ENCODE data around the gene ZNF548. TPM values are rescaled to one million over a fixed set of nuclear protein-coding genes. Genes with fewer than 3 reads are reported as not detected.

ZNF548 gene
- 3.2 to 5.6 TPM (median 4.0 TPM) in 5 replicates for total RNA-seq (2022; extraction: Qiagen RNA extraction)

DNA sequence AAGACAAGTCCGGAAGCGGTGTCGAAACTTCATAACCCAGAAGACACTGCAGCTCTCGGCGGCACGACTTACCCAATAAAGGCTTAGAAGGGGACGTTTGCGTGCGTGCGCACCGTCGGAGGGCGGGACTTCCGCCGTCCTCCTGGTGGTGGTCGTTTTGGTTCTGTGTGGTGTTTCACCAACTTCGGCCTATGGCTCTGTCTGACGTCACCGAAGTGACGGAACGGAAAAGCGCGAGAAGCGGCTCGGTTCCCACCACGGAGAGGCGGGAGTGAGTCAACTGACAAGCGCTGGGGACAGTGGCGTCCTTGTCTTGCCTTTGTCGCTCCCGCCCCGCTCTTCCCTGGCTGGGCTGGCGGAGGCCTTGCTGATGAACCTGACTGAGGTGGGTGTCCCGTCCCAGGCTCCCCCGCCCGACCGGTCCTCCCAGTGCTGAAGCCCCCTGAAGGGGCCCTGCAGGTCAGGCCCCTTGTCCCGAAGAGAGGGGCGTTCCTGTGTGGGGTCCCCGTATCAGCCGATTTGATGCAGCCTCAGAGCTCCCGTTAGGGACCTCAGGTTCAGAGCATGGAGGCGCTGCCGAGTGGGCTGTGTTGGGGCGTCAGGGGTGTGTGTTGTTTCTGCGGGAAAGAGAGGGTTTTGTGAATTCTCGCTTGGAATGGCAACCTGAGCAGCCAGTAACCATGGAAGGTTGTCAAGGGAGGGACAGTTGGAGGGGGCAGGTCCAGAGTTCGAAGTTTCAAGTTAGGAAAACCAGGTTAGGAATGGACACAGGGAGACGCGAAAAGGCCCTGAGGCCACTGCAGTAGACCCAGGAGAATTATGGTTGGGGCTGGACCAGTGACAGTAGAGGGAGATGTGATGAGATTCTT, at the start of gene ZNF548:
TSS of gene ZNF548 (plus strand) at position 125 of the 869 bp plus-strand sequence. CDS start at position 371, 246 bp downstream.

DNA sequence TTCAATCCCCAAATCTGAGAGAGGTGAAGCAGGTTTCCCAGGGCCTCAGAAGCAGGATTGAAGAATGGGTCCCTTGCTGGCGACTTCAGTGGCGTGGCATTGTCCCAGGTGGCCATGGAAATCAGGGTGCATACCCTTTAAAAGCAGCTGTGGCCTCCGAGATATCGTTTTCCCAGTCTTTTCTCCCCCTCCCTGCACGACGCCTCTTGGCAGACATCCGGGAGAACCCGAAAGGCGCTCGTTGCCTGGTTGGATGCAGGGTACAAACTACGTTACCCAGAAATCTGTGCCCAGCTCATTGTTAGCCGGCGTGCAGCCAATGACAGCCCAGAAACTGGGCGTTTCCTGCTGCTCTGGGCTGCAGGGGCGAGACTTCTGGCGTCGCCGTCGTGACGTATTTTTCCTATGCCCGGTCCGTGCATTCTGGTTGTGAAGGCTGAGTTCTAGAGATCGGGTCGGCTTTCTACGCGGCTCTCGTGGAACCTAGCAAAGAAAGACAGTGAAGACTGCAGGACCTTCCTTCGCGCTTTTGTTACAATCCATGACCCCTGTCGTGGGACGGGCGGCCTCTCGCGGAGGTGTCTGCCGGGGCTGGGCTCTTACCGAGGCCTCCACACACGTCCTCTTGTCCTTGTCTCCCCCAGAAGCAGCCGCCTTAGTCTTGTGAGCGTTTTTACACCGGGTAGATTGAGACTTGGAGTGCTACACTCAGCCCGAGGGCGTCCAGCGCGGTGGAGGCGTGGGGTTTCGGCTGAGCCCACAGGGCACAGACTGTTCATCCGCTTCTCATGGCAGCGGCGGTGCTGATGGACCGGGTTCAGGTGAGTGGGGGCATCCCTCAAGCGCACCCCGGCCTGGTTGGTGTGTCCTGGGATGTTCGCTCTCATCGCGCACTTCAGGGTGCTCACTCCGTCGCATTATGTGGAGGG, 38.5 kb upstream of the ZNF548 start, which contains the start of gene ZNF304:
TSS of gene ZNF304 (plus strand) at position 395 of the 929 bp plus-strand sequence. CDS start at position 789, 394 bp downstream.

DNA sequence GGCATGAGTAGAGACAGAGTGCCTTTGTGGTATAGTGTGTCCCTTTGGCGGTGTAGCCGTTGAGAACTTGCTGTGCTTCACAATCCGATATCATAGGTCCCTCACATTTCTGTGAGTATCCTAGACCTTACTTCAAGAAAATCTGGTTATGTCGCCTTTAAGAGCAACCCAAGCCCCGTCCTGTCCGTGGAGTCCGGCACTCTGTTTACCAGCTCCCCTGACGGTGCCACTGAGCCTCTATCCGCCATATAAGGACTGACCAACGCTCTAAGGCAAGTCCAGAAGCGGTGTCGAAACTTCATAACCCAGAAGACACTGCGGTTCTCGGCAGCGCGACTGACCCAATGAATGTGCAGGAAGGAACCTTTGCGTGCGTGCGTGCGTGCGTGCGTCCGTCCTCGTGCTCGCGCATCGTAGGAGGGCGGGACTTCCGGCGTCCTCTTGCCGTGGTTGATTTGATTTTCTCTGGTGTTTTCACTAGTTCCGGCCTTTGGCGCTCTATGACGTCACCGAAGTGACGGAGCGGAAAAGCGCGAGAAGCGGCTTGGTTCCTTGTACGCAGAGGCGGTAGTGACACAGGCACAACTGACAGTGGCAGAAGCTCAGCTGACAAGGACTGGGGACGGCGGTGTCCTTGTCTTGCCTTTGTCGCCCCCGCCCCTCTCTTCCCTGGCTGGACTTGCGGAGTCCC, 26.5 kb upstream of the ZNF548 start, which contains the start of the genes TRAPPC2B and ZNF547:
TSS of gene TRAPPC2B (plus strand) at position 555 of the 691 bp plus-strand sequence. CDS start 1,283 bp downstream, outside the sequence.
TSS of gene ZNF547 (plus strand) at position 555 of the 691 bp plus-strand sequence. CDS start 5,005 bp downstream, outside the sequence.

DNA sequence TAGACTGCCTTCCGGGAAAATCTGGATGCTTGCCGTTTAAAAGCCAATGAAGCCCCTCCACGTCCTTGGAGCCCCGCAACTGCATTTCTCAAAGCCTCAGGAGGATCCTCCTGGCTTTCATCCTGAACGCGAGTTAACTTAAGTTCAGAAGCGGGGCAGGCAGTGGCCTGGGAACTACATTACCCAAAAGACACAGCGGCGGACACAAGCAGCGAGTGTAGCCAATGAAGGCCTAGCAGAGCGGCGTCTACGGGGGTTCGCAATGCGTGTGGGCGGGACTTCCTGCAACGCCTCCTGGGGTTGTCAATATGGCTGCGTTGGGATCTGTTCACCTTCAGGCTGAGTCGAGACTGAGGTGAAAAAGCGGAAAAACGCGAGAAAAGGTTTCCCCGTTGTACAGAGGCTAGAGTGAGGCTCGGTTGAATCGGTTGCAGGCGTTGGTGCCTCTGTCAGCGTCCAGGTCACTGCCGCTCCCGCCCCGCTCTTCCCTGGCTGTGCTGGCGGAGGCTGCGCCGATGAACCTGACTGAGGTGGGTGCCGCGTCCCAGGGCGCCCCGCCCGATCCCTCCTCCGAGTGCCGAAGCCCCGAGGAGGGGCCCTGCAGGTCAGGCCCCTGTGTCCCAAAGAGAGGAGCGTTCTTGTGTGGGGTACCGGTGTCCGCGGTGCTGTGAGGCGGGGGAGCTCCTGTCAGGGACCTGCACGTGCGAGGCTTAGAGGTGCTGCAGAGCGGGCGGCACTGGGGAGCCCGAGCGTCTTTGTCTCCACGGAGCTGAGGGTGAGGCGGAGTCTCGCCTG, 21.4 kb downstream of the ZNF548 start, which contains the start of gene ZNF17:
TSS of gene ZNF17 (plus strand) at position 285 of the 795 bp plus-strand sequence. CDS start 2,455 bp downstream, outside the sequence.

DNA sequence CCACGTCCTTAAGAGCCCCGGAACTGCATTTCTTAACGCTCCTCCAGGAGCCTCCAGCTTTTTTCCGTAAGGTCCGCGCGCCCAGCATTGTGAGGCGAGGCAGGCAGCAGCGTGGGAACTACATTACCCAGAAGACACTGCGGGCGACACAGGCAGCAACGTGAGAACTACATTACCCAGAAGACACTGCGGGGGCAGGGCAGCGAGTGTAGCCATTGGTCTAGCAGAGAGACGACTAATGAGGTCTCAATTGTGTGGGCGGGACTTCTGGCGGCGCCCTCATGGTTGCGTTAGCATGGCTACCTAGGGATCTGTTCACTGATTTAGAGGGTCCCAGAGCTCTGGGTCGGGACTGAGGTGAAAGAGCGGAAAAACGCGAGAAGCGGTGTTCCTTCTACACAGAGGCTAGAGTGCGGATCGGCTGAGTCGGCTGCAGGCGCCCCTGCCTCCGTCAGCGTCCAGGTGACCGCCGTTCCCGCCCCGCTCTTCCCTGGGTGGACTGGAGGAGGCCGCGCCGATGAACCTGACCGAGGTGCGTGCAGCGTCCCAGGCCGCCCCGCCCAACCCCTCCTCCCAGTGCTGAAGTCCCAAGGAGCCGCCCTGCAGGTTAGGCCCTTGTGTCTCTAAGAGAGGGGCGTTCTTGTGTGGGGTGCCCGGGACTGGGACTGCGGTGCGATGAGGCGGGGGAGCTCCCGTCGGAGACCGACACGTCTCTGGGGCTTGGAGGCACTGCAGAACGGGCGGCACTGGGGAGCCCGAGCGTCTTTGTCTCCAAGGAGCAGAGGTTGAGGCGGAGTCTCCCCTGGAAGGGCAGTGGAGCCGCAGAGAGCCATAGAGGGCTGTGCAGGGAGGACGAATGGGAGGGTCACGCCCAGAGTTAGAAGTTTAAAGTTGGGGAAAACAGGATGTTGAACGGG, 45.7 kb downstream of the ZNF548 start, which contains the start of gene ZNF749:
TSS of gene ZNF749 (plus strand) at position 264 of the 917 bp plus-strand sequence. CDS start at position 518, 254 bp downstream.

Other genes starting within 250 kb of the ZNF548 start
- gene ZIM3, start 244.7 kb upstream of the ZNF548 start, total RNA-seq (2022; extraction: Qiagen RNA extraction), result not detected in 5 replicates
- 0.14 TPM in 1 of 5 replicates, not detected in the others for gene DUXA, start 222.4 kb upstream of the ZNF548 start, total RNA-seq (2022; extraction: Qiagen RNA extraction)
- gene ZNF264, start 198.4 kb upstream of the ZNF548 start, total RNA-seq (2022; extraction: Qiagen RNA extraction), result 6.9 to 9.4 TPM (median 7.6 TPM) in 5 replicates
- 0.13 to 0.46 TPM (median 0.28 TPM) in 5 replicates for gene AURKC, start 158.8 kb upstream of the ZNF548 start, total RNA-seq (2022; extraction: Qiagen RNA extraction)
- 1.1 to 2.5 TPM (median 2.0 TPM) in 5 replicates for gene ZNF805, start 149.2 kb upstream of the ZNF548 start, total RNA-seq (2022; extraction: Qiagen RNA extraction)
- 0.76 to 1.3 TPM (median 1.1 TPM) in 5 replicates for gene ZNF460, start 109.4 kb upstream of the ZNF548 start, total RNA-seq (2022; extraction: Qiagen RNA extraction)
- gene ZNF543, start 69.4 kb upstream of the ZNF548 start, total RNA-seq (2022; extraction: Qiagen RNA extraction), result 0.99 to 2.0 TPM (median 1.4 TPM) in 5 replicates
- gene ZNF304, start 38.6 kb upstream of the ZNF548 start, total RNA-seq (2022; extraction: Qiagen RNA extraction), result 2.0 to 2.9 TPM (median 2.2 TPM) in 5 replicates
- gene TRAPPC2B, start 26.3 kb upstream of the ZNF548 start, total RNA-seq (2022; extraction: Qiagen RNA extraction), result 11.8 to 16.4 TPM (median 15.0 TPM) in 5 replicates
- gene ZNF547, start 26.3 kb upstream of the ZNF548 start, total RNA-seq (2022; extraction: Qiagen RNA extraction), result 1.0 to 2.5 TPM (median 1.4 TPM) in 5 replicates
- gene ZNF17, start 21.3 kb downstream of the ZNF548 start, total RNA-seq (2022; extraction: Qiagen RNA extraction), result 4.2 to 7.7 TPM (median 5.6 TPM) in 5 replicates
- gene ZNF749, start 45.5 kb downstream of the ZNF548 start, total RNA-seq (2022; extraction: Qiagen RNA extraction), result 12.6 to 16.4 TPM (median 15.3 TPM) in 5 replicates
- gene VN1R1, start 67.3 kb downstream of the ZNF548 start, total RNA-seq (2022; extraction: Qiagen RNA extraction), result 0.05 to 0.08 TPM (median 0.06 TPM) in 4 of 5 replicates, not detected in the other
- gene ZNF772, start 87.7 kb downstream of the ZNF548 start, total RNA-seq (2022; extraction: Qiagen RNA extraction), result 1.0 to 2.9 TPM (median 1.4 TPM) in 5 replicates
- 6.1 to 7.8 TPM (median 6.5 TPM) in 5 replicates for gene ZNF419, start 97.9 kb downstream of the ZNF548 start, total RNA-seq (2022; extraction: Qiagen RNA extraction)
- gene ZNF773, start 110.1 kb downstream of the ZNF548 start, total RNA-seq (2022; extraction: Qiagen RNA extraction), result 4.4 to 7.4 TPM (median 4.7 TPM) in 5 replicates
- 1.3 to 2.2 TPM (median 1.7 TPM) in 5 replicates for gene ZNF549, start 137.5 kb downstream of the ZNF548 start, total RNA-seq (2022; extraction: Qiagen RNA extraction)
- gene ZNF550, start 170.0 kb downstream of the ZNF548 start, total RNA-seq (2022; extraction: Qiagen RNA extraction), result 2.1 to 4.0 TPM (median 3.6 TPM) in 5 replicates
- 3.6 to 4.9 TPM (median 4.5 TPM) in 5 replicates for gene ZNF416, start 189.1 kb downstream of the ZNF548 start, total RNA-seq (2022; extraction: Qiagen RNA extraction)
- 0.03 TPM in 1 of 5 replicates, not detected in the others for gene ZIK1, start 194.3 kb downstream of the ZNF548 start, total RNA-seq (2022; extraction: Qiagen RNA extraction)
- gene ZNF530, start 210.0 kb downstream of the ZNF548 start, total RNA-seq (2022; extraction: Qiagen RNA extraction), result 4.6 to 5.8 TPM (median 4.7 TPM) in 5 replicates
- 6.8 to 9.3 TPM (median 8.4 TPM) in 5 replicates for gene ZNF134, start 224.4 kb downstream of the ZNF548 start, total RNA-seq (2022; extraction: Qiagen RNA extraction)
- gene ZNF211, start 243.3 kb downstream of the ZNF548 start, total RNA-seq (2022; extraction: Qiagen RNA extraction), result 5.0 to 7.6 TPM (median 5.9 TPM) in 5 replicates